Adrenal gland (tissue), 5 donors: ENCODE results near the gene NOP56.

ENCODE experiments used
- CTCF ChIP-seq, 6 experiments: fragments of 450-650 bp in 4 of 6; fragments of 200-600 bp in 2 of 6; sonication (generic) in 1 of 6; IDR thresholded peaks; 1 replicate in 5 of 6; 2 replicates in 1 of 6; pipeline versions ENCODE4 v1.5.1 to v1.8.0; 2016 to 2021; ENCODE audit warnings: antibody characterized with exemption in 6 of 6, mild to moderate bottlenecking in 2 of 6, moderate library complexity in 1 of 6
- POLR2A ChIP-seq, 2 donors: fragments of 450-650 bp; IDR thresholded peaks; one replicate each; pipeline ENCODE4 v1.6.1; 2017; ENCODE audit warnings: antibody characterized with exemption in 2 of 2, mild to moderate bottlenecking in 2 of 2, moderate library complexity in 1 of 2
- donor health status: DM: no; HTN: no; CAD: no.

- no peak for TF ChIP-seq CTCF (IDR thresholded peaks at IDR 0.05)
- peak; percentile 69 to 72 for TF ChIP-seq POLR2A (IDR thresholded peaks at IDR 0.05)
These were observed 11.7 kb downstream of the NOP56 start, which contains the start of gene IDH3B for GRCh38 chr20:2663887-2664719.
